ENCODE results near the gene CHRNA5. TPM values are rescaled to one million over a fixed set of nuclear protein-coding genes. Genes with fewer than 3 reads are reported as not detected.

CHRNA5 gene
- polyA plus RNA-seq, 2 of the 4 experiments (the other 2 are of a cell fraction): 29.8 to 49.6 TPM

DNA sequence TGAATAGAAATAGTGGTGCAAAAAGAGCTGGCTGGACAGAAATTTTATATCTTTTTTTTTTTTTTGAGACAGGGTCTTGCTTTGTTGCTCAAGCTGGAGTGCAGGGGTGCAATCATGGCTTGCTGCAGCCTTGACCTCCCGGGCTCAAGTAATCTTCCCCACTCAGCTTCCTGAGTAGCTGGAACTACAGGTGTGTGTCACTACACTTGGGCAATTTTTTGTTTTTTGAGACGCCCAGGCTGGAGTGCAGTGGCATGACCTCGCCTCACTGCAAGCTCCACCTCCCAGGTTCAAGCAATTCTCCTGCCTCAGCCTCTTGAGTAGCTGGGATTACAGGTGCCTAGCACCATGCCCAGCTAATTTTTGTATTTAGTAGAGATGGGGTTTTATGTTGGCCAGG lies 33.0 kb downstream of the CHRNA5 start:
- no peak overlapping the region for H3K4me2 ChIP-seq
- no peaks in the 10 kb centered on the region for H3K4me1 ChIP-seq
- no peak overlapping the region for H3K4me3 ChIP-seq
- no peak for DNase-seq (ENCODE audit: low read depth in 1 of 2, low spot score in 1 of 2)
- ChIA-PET POLR2A (no interaction called here), CTCF (interaction anchor here (1.0 to 3.0 kb wide), 4 partner anchors 16 to 216 kb away, joined by 4 to 12 read pairs (median 6); no protein-coding TSS in a partner anchor)
- 79% methylated on average over 3 of the region's 3 CpGs for WGBS (ENCODE audit: missing lambda C conversion rate)
- no peaks in the 10 kb centered on the region for H3K9me3 ChIP-seq
- no peak for FAIRE-seq
- no peak overlapping the region for H3K27ac ChIP-seq
- TF ChIP-seq EHF (CRISPR knock-in tag; IDR thresholded peaks at IDR 0.05) (no peak), RAD21 (conservative IDR thresholded peaks at IDR 0.05 in 1 of 2, IDR thresholded peaks at IDR 0.05 in 1 of 2) (no peak), KDM5A (IDR thresholded peaks at IDR 0.05) (no peak), BHLHE40 (IDR thresholded peaks at IDR 0.05; ENCODE audit: low read depth, low read length) (no peak), JUNB (IDR thresholded peaks at IDR 0.05) (no peak), NPAS2 (CRISPR knock-in tag; IDR thresholded peaks at IDR 0.05; ENCODE audit: borderline replicate concordance) (no peak), GATA3 (IDR thresholded peaks at IDR 0.05; ENCODE audit: borderline replicate concordance) (no peak)
- TF ChIP-seq, protein P1, sequence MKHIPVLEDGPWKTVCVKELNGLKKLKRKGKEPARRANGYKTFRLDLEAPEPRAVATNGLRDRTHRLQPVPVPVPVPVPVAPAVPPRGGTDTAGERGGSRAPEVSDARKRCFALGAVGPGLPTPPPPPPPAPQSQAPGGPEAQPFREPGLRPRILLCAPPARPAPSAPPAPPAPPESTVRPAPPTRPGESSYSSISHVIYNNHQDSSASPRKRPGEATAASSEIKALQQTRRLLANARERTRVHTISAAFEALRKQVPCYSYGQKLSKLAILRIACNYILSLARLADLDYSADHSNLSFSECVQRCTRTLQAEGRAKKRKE (CRISPR knock-in tag; IDR thresholded peaks at IDR 0.05; ENCODE audit: low read depth): no peak
- TF ChIP-seq, protein P2, sequence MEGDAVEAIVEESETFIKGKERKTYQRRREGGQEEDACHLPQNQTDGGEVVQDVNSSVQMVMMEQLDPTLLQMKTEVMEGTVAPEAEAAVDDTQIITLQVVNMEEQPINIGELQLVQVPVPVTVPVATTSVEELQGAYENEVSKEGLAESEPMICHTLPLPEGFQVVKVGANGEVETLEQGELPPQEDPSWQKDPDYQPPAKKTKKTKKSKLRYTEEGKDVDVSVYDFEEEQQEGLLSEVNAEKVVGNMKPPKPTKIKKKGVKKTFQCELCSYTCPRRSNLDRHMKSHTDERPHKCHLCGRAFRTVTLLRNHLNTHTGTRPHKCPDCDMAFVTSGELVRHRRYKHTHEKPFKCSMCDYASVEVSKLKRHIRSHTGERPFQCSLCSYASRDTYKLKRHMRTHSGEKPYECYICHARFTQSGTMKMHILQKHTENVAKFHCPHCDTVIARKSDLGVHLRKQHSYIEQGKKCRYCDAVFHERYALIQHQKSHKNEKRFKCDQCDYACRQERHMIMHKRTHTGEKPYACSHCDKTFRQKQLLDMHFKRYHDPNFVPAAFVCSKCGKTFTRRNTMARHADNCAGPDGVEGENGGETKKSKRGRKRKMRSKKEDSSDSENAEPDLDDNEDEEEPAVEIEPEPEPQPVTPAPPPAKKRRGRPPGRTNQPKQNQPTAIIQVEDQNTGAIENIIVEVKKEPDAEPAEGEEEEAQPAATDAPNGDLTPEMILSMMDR (IDR thresholded peaks at IDR 0.05): no peak
- TF ChIP-seq, protein P3, sequence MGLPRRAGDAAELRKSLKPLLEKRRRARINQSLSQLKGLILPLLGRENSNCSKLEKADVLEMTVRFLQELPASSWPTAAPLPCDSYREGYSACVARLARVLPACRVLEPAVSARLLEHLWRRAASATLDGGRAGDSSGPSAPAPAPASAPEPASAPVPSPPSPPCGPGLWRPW (IDR thresholded peaks at IDR 0.05): no peak
- TF ChIP-seq, protein P4, sequence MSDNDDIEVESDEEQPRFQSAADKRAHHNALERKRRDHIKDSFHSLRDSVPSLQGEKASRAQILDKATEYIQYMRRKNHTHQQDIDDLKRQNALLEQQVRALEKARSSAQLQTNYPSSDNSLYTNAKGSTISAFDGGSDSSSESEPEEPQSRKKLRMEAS (IDR thresholded peaks at IDR 0.05): no peak
- ATAC-seq: no peak

DNA sequence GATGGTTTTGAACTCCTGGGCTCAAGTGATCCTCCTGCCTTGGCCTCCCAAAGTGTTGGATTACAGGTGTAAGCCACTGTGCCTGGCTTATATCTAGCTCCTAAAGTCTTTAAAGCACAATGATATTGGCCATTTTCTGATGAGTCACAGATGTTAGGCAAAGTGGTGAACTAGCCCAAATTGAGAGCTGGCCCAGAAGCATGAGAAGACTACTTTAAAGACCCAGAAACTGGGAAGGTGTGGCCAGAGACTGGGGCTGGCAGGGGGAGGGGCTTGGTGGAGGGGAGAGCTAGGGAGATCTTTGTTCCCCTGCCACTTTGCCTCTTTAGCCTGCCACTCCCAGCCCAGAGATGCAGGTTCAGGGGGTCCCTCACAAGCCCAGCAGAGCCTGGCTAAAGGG lies 33.9 kb downstream of the CHRNA5 start:
- no peak overlapping the region for H3K4me2 ChIP-seq
- no peak for FAIRE-seq
- DNase-seq (ENCODE audit: low read depth in 1 of 2, low spot score in 1 of 2): no peak
- TF ChIP-seq, protein P5, sequence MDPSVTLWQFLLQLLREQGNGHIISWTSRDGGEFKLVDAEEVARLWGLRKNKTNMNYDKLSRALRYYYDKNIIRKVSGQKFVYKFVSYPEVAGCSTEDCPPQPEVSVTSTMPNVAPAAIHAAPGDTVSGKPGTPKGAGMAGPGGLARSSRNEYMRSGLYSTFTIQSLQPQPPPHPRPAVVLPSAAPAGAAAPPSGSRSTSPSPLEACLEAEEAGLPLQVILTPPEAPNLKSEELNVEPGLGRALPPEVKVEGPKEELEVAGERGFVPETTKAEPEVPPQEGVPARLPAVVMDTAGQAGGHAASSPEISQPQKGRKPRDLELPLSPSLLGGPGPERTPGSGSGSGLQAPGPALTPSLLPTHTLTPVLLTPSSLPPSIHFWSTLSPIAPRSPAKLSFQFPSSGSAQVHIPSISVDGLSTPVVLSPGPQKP (IDR thresholded peaks at IDR 0.05; ENCODE audit: low read depth, low read length): no peak
- TF ChIP-seq NFE2L2 (conservative IDR thresholded peaks at IDR 0.05; ENCODE audit: low read length): 0 out of 2 replicates have a peak, but pooled peaks have one; percentile 13
- ChIA-PET POLR2A (no interaction called here), CTCF (interaction anchor here (0.7 to 3.0 kb wide), 3 partner anchors 20 to 110 kb away, joined by 3 to 12 read pairs (median 7); no protein-coding TSS in a partner anchor)
- H3K9me3 ChIP-seq: no peaks in the 10 kb centered on the region
- ATAC-seq: no peak
- no peak overlapping the region for H3K4me3 ChIP-seq
- no peaks in the 10 kb centered on the region for H3K4me1 ChIP-seq
- H3K27ac ChIP-seq: no peak overlapping the region

DNA sequence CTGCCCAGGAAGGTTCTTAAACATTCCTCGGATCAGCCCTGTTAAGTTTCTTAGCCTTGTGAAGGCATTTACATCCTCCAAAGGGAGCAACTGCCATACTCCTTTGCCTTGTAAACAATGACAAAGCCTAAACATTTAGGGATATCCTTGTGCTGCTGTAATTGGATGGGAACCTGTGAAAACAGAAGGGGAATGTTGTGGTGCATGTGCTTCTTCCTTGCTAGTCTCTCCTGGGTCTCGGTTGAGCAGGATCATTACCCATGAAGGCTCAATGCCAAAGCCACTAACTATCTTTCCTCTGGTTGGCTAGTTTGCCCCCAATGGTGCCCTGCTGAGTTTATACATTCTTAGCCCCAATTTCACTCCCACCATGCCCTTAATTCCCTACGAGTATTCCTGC lies 38.1 kb downstream of the CHRNA5 start:
- FAIRE-seq (peak; percentile 36), DNase-seq (ENCODE audit: low read depth in 1 of 2, low spot score in 1 of 2) (no peak), ATAC-seq (no peak)
- 46% methylated on average over 3 of the region's 3 CpGs for WGBS (ENCODE audit: missing lambda C conversion rate)
- CTCF ChIA-PET: interaction anchor here (2.2 to 2.9 kb wide), 2 partner anchors 16 to 36 kb away, joined by 9 to 11 read pairs; no protein-coding TSS in a partner anchor
- POLR2A ChIA-PET: no interaction called here
- H3K4me2 ChIP-seq: no peak overlapping the region
- H3K27ac ChIP-seq: no peak overlapping the region
- no peaks in the 10 kb centered on the region for H3K4me1 ChIP-seq
- H3K4me3 ChIP-seq: no peak overlapping the region
- no peaks in the 10 kb centered on the region for H3K9me3 ChIP-seq
- TF ChIP-seq, protein P6, sequence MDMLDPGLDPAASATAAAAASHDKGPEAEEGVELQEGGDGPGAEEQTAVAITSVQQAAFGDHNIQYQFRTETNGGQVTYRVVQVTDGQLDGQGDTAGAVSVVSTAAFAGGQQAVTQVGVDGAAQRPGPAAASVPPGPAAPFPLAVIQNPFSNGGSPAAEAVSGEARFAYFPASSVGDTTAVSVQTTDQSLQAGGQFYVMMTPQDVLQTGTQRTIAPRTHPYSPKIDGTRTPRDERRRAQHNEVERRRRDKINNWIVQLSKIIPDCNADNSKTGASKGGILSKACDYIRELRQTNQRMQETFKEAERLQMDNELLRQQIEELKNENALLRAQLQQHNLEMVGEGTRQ (IDR thresholded peaks at IDR 0.05): no peak
- TF ChIP-seq GATA3 (IDR thresholded peaks at IDR 0.05; ENCODE audit: borderline replicate concordance) (no peak), SREBF2 (IDR thresholded peaks at IDR 0.05) (no peak), KDM5A (IDR thresholded peaks at IDR 0.05) (no peak), PHF8 (IDR thresholded peaks at IDR 0.05; ENCODE audit: borderline replicate concordance, low read depth) (no peak), CHD2 (IDR thresholded peaks at IDR 0.05; ENCODE audit: low read length, partially characterized antibody) (no peak), MAFK (IDR thresholded peaks at IDR 0.05; ENCODE audit: partially characterized antibody) (no peak), EHMT2 (IDR thresholded peaks at IDR 0.05; ENCODE audit: low read depth) (no peak), TP53 (CRISPR knock-in tag; IDR thresholded peaks at IDR 0.05) (no peak), JUN (IDR thresholded peaks at IDR 0.05) (no peak), KDM1A (IDR thresholded peaks at IDR 0.05; ENCODE audit: low read depth) (no peak), SMC3 (IDR thresholded peaks at IDR 0.05) (no peak), CEBPB (IDR thresholded peaks at IDR 0.05) (no peak)
- TF ChIP-seq, protein P7, sequence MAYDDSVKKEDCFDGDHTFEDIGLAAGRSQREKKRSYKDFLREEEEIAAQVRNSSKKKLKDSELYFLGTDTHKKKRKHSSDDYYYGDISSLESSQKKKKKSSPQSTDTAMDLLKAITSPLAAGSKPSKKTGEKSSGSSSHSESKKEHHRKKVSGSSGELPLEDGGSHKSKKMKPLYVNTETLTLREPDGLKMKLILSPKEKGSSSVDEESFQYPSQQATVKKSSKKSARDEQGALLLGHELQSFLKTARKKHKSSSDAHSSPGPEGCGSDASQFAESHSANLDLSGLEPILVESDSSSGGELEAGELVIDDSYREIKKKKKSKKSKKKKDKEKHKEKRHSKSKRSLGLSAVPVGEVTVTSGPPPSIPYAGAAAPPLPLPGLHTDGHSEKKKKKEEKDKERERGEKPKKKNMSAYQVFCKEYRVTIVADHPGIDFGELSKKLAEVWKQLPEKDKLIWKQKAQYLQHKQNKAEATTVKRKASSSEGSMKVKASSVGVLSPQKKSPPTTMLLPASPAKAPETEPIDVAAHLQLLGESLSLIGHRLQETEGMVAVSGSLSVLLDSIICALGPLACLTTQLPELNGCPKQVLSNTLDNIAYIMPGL (CRISPR knock-in tag; IDR thresholded peaks at IDR 0.05; ENCODE audit: borderline replicate concordance): no peak
- TF ChIP-seq, protein P8, sequence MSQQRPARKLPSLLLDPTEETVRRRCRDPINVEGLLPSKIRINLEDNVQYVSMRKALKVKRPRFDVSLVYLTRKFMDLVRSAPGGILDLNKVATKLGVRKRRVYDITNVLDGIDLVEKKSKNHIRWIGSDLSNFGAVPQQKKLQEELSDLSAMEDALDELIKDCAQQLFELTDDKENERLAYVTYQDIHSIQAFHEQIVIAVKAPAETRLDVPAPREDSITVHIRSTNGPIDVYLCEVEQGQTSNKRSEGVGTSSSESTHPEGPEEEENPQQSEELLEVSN (IDR thresholded peaks at IDR 0.05; ENCODE audit: borderline replicate concordance, low read depth): no peak
- TF ChIP-seq, protein P4 (IDR thresholded peaks at IDR 0.05): no peak

All from A549 (cell line).